Measurements from ENCODE around the gene ERC1. TPM values are rescaled to one million over a fixed set of nuclear protein-coding genes. Genes with fewer than 3 reads are reported as not detected.

The ERC1 gene
- total and polyA plus RNA-seq, 2 experiments from 2014 or later = 18.4 to 29.7 TPM

DNA sequence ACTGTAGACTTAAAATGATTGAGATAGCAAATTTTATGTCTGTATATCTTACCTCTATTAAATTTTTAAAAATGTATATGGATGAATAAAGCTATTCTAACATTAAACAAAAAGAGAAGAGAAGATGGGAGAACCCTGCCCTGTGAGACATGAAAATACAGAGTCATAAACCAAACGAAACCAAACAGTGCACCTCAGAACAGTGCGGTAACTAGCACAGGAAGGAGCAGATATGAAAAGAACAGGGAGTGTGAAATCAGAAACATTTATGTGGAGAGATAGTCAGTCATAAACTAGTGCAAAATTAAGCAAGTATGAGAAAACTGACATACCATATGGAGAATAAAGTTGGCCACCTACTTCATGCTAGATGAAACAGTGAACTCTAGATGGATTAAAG, 135.1 kb downstream of the ERC1 start:
- H4K20me1 ChIP-seq (ENCODE audit: insufficient read depth, poor library complexity, severe bottlenecking) = no peaks in the 10 kb centered on the region

DNA sequence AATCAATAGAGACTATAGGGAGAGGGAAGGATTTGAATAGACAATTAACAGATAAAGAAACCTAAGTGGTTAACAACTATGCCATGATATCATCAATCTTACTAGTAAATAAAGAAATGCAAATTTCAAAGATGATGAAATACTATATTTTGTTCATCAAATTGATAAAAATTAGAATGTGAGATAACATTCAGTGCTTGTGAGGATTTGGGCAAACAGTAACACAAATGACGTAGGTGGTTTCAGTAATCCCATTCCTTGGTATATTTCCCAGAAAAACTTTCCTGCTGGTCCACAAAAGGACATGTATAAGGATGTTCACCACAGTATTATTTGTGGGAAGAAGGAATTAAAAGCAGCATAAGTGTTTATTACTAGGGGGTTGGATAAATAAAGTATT, 136.0 kb downstream of the ERC1 start:
- Histone ChIP-seq H3K4me2 (no peak overlapping the region), H3K9me3 (ENCODE audit: low read depth) (no peaks in the 10 kb centered on the region), H3K9me2 (replicated peaks; ENCODE audit: insufficient read depth) (no peaks in the 10 kb centered on the region), H4K20me1 (ENCODE audit: insufficient read depth, poor library complexity, severe bottlenecking) (no peaks in the 10 kb centered on the region), H3K4me1 (ENCODE audit: insufficient read depth) (peaks cover 5% of the 10 kb centered on the region), H2AFZ (no peak overlapping the region), H3K27me3 (no peaks in the 10 kb centered on the region), H3K27ac (no peak overlapping the region), H3K36me3 (replicated peaks; ENCODE audit: insufficient read depth, low read depth) (no peaks in the 10 kb centered on the region), H3K79me2 (no peaks in the 10 kb centered on the region), H3K4me3 (no peak overlapping the region)
- no peak for TF ChIP-seq EZH2 (IDR thresholded peaks at IDR 0.05; ENCODE audit: borderline replicate concordance)
- 100% methylated on average over 1 of the region's 1 CpG for WGBS (ENCODE audit: low lambda C conversion rate, missing lambda C conversion rate)
- no peak for DNase-seq (ENCODE audit: low spot score)

More for the DNA sequence above, 135.1 kb downstream of the ERC1 start:
- Histone ChIP-seq H2AFZ (no peak overlapping the region), H3K27me3 (no peaks in the 10 kb centered on the region), H3K4me3 (no peak overlapping the region), H3K4me2 (no peak overlapping the region), H3K9me3 (ENCODE audit: low read depth) (no peaks in the 10 kb centered on the region), H3K27ac (no peak overlapping the region), H3K4me1 (ENCODE audit: insufficient read depth) (peaks cover 5% of the 10 kb centered on the region), H3K9me2 (replicated peaks; ENCODE audit: insufficient read depth) (no peaks in the 10 kb centered on the region), H3K79me2 (no peaks in the 10 kb centered on the region), H3K36me3 (replicated peaks; ENCODE audit: insufficient read depth, low read depth) (no peaks in the 10 kb centered on the region)
- WGBS (ENCODE audit: low lambda C conversion rate, missing lambda C conversion rate) = 97% methylated on average over 2 of the region's 2 CpGs
- DNase-seq (ENCODE audit: low spot score) = no peak
- no peak for TF ChIP-seq EZH2 (IDR thresholded peaks at IDR 0.05; ENCODE audit: borderline replicate concordance)
- no peak for TF ChIP-seq CTCF (IDR thresholded peaks at IDR 0.05; ENCODE audit: poor library complexity)
- no peak for TF ChIP-seq EZH2phosphoT487 (IDR thresholded peaks at IDR 0.05; ENCODE audit: low read depth, severe bottlenecking, unreplicated experiment)

GRCh38 chr12:1130164-1130563, 139.1 kb downstream of the ERC1 start:
- 54% methylated on average over 3 of the region's 3 CpGs for WGBS (ENCODE audit: low lambda C conversion rate, missing lambda C conversion rate)
- no peak overlapping the region for H3K4me3 ChIP-seq

GRCh38 chr12:1130571-1130970, 139.5 kb downstream of the ERC1 start:
- no peak overlapping the region for H2AFZ ChIP-seq
- H3K27ac ChIP-seq = peak overlapping the region; percentile 42
- no peak for DNase-seq (ENCODE audit: low spot score)
- no peaks in the 10 kb centered on the region for H3K36me3 ChIP-seq (replicated peaks; ENCODE audit: insufficient read depth, low read depth)
- no peaks in the 10 kb centered on the region for H3K27me3 ChIP-seq
- no peak overlapping the region for H3K4me3 ChIP-seq
- WGBS (ENCODE audit: low lambda C conversion rate, missing lambda C conversion rate) = 77% methylated on average over 4 of the region's 4 CpGs
- H3K9me2 ChIP-seq (replicated peaks; ENCODE audit: insufficient read depth) = no peaks in the 10 kb centered on the region
- no peaks in the 10 kb centered on the region for H3K79me2 ChIP-seq
- H3K4me2 ChIP-seq = peak overlapping the region; percentile 17
- peaks cover 5% of the 10 kb centered on the region for H3K4me1 ChIP-seq (ENCODE audit: insufficient read depth)
- H4K20me1 ChIP-seq (ENCODE audit: insufficient read depth, poor library complexity, severe bottlenecking) = no peaks in the 10 kb centered on the region
- TF ChIP-seq EZH2phosphoT487 (IDR thresholded peaks at IDR 0.05; ENCODE audit: low read depth, severe bottlenecking, unreplicated experiment) (no peak), CTCF (IDR thresholded peaks at IDR 0.05; ENCODE audit: poor library complexity) (no peak), EZH2 (IDR thresholded peaks at IDR 0.05; ENCODE audit: borderline replicate concordance) (no peak)
- H3K9me3 ChIP-seq (ENCODE audit: low read depth) = no peaks in the 10 kb centered on the region

More at GRCh38 chr12:1130164-1130563, 139.1 kb downstream of the ERC1 start:
- no peak overlapping the region for H2AFZ ChIP-seq
- H3K36me3 ChIP-seq (replicated peaks; ENCODE audit: insufficient read depth, low read depth) = no peaks in the 10 kb centered on the region
- H3K9me3 ChIP-seq (ENCODE audit: low read depth) = no peaks in the 10 kb centered on the region
- TF ChIP-seq EZH2 (IDR thresholded peaks at IDR 0.05; ENCODE audit: borderline replicate concordance) (no peak), EZH2phosphoT487 (IDR thresholded peaks at IDR 0.05; ENCODE audit: low read depth, severe bottlenecking, unreplicated experiment) (no peak), CTCF (IDR thresholded peaks at IDR 0.05; ENCODE audit: poor library complexity) (no peak)
- no peaks in the 10 kb centered on the region for H3K27me3 ChIP-seq
- H3K9me2 ChIP-seq (replicated peaks; ENCODE audit: insufficient read depth) = no peaks in the 10 kb centered on the region
- no peaks in the 10 kb centered on the region for H4K20me1 ChIP-seq (ENCODE audit: insufficient read depth, poor library complexity, severe bottlenecking)
- DNase-seq (ENCODE audit: low spot score) = peak; percentile 65
- peak overlapping the region; percentile 17 for H3K4me2 ChIP-seq
- H3K27ac ChIP-seq = peak overlapping the region; percentile 42
- H3K4me1 ChIP-seq (ENCODE audit: insufficient read depth) = peaks cover 5% of the 10 kb centered on the region
- H3K79me2 ChIP-seq = no peaks in the 10 kb centered on the region

Measured in hepatocyte (in vitro differentiated cells).